SK-N-MC (cell line): ENCODE data around the gene CXorf49B.
"Not testable (repeated sequence)": the region's sequence is repeated elsewhere in the genome, so short reads cannot be mapped to it uniquely, and the experiment has no call there.

Source experiments
- DNase-seq: peaks from one replicate; pipeline ENCODE4 v3.0.0-alpha.2; 2011; ENCODE audit warnings: low read depth, low spot score
- H3K27ac ChIP-seq: fragments of 200-600 bp; sonication (generic); 2 replicates; pipeline ENCODE4 v1.5.1; 2016; ENCODE audit warnings: mixed run types
- H3K36me3 ChIP-seq: fragments of 200-600 bp; sonication (generic); 2 replicates; pipeline ENCODE4 v1.6.1; 2017; ENCODE audit warnings: antibody characterized with exemption, low read length, mixed read lengths; ENCODE audit not compliant: insufficient read depth
- H3K4me3 ChIP-seq: fragments of 200-600 bp; sonication (generic); 2 replicates; pipeline ENCODE4 v1.5.1; 2016
- H3K9ac ChIP-seq: fragments of 200-600 bp; sonication (generic); 2 replicates; pipeline ENCODE4 v1.8.0; 2017; ENCODE audit warnings: mixed run types, mixed read lengths; ENCODE audit not compliant: insufficient read length
- H3K9me3 ChIP-seq: fragments of 200-600 bp; sonication (generic); 2 replicates; pipeline ENCODE4 v1.6.1; 2017; ENCODE audit warnings: low read depth, mild to moderate bottlenecking, antibody characterized with exemption, low read length, moderate library complexity, mixed read lengths
- EZH2 ChIP-seq: fragments of 200-600 bp; sonication (generic); IDR thresholded peaks from one replicate; pipeline ENCODE4 v1.6.1; 2017; ENCODE audit warnings: antibody characterized with exemption
- FOXP2 ChIP-seq: optimal IDR thresholded peaks from 2 replicates; pipeline ENCODE3; 2011; ENCODE audit warnings: mild to moderate bottlenecking, moderate library complexity; ENCODE audit not compliant: insufficient read depth; ENCODE audit errors: extremely low read length, control extremely low read depth
- POLR2AphosphoS5 ChIP-seq: IDR thresholded peaks from 2 replicates; pipeline ENCODE4 v1.6.1; 2012; ENCODE audit warnings: mild to moderate bottlenecking, low read depth, low read length, borderline replicate concordance

Gene CXorf49B

DNA sequence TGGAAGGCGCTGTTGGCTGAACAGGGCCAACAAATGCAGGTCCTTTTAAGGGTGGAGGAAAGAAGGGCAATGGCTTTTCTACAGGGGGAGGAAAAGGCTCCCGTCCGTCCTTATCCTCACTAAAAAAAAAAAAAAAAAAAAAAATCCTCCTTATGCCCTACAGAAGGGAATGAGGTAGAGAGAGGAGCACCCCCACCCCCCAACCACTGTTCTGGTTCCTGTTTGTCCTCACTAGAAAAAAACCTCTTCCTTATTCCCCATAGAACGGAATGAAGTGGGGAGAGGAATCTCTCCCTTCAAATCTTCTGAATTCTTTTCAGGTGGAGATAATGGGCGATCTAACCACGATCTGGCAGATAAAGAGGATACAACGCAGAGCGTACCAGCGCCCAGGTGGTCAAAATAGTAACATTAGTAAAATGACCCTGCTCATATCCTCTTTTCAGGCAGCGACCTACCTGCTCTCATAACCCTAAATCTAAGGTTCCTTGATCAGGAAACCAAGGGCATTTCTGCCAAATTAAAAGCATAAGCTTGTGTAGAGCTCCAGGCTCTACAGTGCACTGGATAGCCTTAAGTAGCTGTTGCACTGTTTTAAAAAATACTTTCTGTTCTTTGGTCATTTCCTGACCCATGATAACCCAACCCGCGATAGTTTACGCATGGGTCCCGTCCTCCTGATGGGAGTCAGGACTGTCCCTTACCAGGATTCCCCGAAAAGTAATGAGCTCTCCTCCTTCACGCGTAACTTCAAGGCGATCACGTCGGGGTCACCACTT is 20.6 kb downstream of the CXorf49B start:
- not testable (repeated sequence) for H3K36me3 ChIP-seq, DNase-seq, H3K4me3 ChIP-seq, H3K9me3 ChIP-seq, H3K27ac ChIP-seq, H3K9ac ChIP-seq

DNA sequence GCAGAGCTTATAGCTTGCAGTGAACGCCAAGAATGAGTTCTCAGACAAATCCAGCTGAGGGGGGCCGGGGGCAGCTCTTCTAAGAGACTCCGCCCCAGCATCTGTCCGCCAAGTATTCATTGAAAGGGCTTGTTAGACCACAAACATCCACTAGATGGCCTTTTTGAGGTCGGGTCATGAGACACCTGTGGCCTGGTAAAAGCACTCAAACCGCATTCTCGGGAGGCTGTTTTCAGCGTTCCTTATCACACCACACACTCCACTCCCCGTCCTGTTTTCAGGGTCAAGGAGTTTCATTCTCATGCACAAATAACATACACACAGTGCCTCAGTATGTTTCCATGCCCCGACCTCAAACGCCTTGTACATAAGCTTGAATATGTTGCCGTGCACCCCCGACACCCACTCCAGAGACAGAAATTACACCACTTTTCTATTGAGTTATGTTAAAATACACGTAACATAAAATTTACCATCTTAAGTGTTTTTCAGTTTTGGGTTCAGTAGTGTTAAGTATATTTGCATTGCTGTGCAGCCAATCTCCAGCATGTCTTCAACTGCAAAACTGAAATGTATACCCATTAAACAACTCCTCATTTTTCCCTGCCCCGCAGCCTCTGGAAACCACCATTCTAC is 21.3 kb downstream of the CXorf49B start:
- DNase-seq, H3K9me3 ChIP-seq, H3K27ac ChIP-seq, H3K4me3 ChIP-seq, H3K36me3 ChIP-seq, H3K9ac ChIP-seq: not testable (repeated sequence)

DNA sequence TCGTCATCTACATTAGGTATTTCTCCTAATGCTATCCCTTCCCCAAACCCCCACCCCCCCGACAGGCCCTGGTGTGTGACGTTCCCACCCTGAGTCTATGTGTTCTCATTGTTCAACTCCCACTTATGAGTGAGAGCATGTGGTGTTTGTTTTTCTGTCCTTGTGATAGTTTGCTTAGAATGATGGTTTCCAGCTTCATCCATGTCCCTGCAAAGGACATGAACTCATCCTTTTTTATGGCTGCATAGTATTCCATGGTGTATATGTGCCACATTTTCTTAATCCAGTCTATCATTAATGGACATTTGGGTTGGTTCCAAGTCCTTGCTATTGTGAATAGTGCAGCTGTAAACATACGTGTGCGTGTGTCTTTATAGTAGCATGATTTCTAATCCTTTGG is 43.3 kb downstream of the CXorf49B start:
- not testable (repeated sequence) for H3K36me3 ChIP-seq, H3K9me3 ChIP-seq, H3K4me3 ChIP-seq, DNase-seq, H3K27ac ChIP-seq, H3K9ac ChIP-seq

DNA sequence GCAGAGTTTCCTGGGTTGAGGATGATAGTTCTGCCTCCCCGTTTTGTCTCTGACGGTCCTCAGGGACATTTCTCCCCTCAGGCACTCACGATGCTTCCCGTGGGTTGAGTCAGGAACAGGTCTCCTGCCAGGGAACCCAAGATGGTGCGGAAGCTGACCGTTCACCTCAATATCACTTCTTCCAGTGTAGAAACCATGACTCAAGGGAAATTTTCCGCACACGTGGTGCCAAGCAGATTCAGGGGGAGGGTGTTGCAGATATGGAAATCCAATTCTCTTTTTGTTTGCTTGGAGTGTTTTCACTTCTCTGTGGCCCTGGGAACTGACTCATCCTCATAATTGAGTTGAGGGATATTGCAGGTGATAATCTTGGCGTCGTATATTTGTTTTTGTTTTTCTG is 46.7 kb downstream of the CXorf49B start:
- Histone ChIP-seq H3K9ac (no peak overlapping the region), H3K4me3 (no peak overlapping the region), H3K36me3 (no peaks in the 10 kb centered on the region), H3K9me3 (no peaks in the 10 kb centered on the region), H3K27ac (no peak overlapping the region)
- no peak for TF ChIP-seq POLR2AphosphoS5
- no peak for TF ChIP-seq EZH2
- TF ChIP-seq FOXP2, result no peak
- DNase-seq, result no peak

DNA sequence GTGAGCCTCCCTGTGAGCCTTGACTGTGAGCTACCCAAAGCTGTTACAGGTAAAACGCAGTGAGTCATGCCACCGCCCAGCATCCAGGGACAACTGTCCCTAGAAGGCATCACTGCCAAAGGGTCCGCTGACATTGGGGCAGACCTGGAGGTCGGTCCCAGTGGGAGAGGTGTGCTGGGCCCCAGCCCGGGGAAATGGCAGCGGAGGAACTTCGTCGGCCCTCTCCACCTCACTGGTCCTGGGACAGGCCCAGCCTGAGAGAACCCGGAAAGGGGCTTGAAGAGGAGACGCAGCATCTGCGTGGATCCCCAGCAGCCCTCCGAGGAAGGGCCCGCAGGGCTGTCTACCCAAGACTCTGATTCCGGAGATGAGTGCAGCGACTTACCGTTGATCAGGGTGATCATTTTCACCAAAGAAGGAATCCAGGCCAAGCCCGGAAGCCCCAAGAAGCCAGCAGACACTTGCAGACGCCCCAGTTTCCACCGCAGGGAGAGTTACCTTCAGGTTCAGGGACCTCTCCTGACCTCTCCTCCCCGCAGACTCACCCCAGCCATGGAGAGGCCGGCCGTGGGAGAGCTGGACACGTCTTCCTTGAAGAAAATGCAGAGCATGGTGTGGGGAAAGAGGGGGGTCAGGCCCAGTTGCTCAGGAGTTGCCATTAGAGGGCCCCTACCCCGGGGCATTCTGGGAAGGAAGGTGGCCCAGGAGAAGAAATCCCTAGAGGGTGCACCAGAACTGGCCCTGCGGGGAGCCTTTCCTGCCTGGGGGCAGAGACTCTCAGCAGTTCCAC is 51.2 kb downstream of the CXorf49B start:
- Histone ChIP-seq H3K36me3 (no peaks in the 10 kb centered on the region), H3K9ac (no peak overlapping the region), H3K4me3 (no peak overlapping the region), H3K9me3 (no peaks in the 10 kb centered on the region), H3K27ac (no peak overlapping the region)
- no peak for DNase-seq
- TF ChIP-seq EZH2 (no peak), POLR2AphosphoS5 (no peak), FOXP2 (no peak)

DNA sequence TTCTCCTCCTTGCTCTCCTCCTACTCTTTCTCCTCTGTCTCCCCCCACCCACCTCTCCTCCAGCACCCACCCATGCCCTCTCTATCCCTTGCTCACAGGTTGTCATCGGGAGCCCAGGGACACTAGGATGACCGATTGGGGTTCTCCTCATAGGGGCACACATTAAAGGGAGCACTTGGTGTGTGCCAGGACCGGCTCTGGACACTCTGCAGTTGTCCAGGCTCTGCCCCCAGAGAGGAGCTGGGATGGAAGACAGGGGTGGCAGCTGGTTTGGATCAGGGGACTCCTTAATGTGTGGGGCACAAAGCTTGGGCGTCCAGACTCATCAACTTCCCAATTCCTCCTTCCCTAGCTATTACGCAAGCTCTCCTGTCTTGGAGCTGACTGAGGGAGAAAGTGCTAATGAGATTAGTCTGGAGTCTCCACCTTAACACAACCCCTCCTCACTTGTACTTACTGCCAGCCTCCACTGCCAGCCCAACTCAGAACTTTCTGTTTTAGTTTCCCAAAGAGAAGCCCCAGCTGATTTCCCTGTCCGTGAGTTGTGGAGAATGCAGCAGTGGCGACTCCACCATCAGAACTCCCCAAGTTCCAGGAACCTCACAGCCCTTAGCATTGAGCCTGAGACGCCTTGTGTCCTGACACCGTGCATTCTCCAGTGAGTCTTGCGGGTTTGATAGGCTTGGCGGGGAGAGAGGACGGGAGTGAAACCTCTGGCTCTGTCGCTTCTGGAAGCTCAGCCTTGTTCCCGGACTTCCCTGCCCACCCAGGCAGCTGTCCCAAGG is 52.2 kb downstream of the CXorf49B start:
- TF ChIP-seq POLR2AphosphoS5, result no peak
- no peak for TF ChIP-seq FOXP2
- no peak for TF ChIP-seq EZH2
- Histone ChIP-seq H3K36me3 (no peaks in the 10 kb centered on the region), H3K9me3 (no peaks in the 10 kb centered on the region), H3K9ac (no peak overlapping the region), H3K4me3 (no peak overlapping the region), H3K27ac (no peak overlapping the region)
- no peak for DNase-seq

DNA sequence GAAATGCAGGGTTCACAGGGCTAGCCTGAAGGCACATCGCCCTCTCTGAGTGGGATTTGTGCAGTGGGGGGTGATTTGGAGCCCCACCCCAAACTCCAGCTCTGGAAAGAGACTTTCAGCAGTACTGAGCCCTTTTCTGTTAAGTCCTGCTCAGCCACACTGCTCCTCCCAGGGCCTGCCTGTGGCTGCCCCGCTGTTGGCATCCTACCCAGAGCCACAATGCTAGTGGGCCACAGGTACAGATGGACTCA is 52.7 kb downstream of the CXorf49B start:
- no peak for TF ChIP-seq POLR2AphosphoS5
- no peak for TF ChIP-seq FOXP2
- TF ChIP-seq EZH2, result no peak

More for the DNA sequence above, 52.7 kb downstream of the CXorf49B start:
- Histone ChIP-seq H3K9me3 (no peaks in the 10 kb centered on the region), H3K4me3 (no peak overlapping the region), H3K9ac (no peak overlapping the region), H3K36me3 (no peaks in the 10 kb centered on the region), H3K27ac (no peak overlapping the region)
- DNase-seq, result no peak
